H1 (cell line): ENCODE measurements around the gene DPH1. TPM values are rescaled to one million over a fixed set of nuclear protein-coding genes. Genes with fewer than 3 reads are reported as not detected.

Experiments
- CHD1 ChIP-seq: IDR thresholded peaks from 2 replicates; pipeline ENCODE4 v1.6.1; 2012; ENCODE audit warnings: low read depth, low read length, improper control_type of control experiment
- JUN ChIP-seq: IDR thresholded peaks from 2 replicates; pipeline ENCODE4 v1.6.1; 2011; ENCODE audit warnings: low read depth, mild to moderate bottlenecking, improper control_type of control experiment, low read length
- RAD21 ChIP-seq, 2 experiments: IDR thresholded peaks in 1 of 2; conservative IDR thresholded peaks in 1 of 2; 2 replicates each; pipeline ENCODE4 v1.6.1; 2011; ENCODE audit warnings: low read depth in 2 of 2, low read length in 2 of 2, improper control_type of control experiment in 1 of 2, inconsistent platforms in 1 of 2, mild to moderate bottlenecking in 1 of 2, moderate library complexity in 1 of 2
- RFX5 ChIP-seq: IDR thresholded peaks from 2 replicates; pipeline ENCODE4 v1.6.1; 2011; ENCODE audit warnings: low read depth, low read length, improper control_type of control experiment, borderline replicate concordance
- SUZ12 ChIP-seq: fragments of 200-600 bp; sonication (generic); IDR thresholded peaks from 2 replicates; pipeline ENCODE4 v1.6.1; 2012; ENCODE audit warnings: mild to moderate bottlenecking, inconsistent platforms, low read length, moderate library complexity, mixed read lengths
- TBP ChIP-seq: IDR thresholded peaks from 2 replicates; pipeline ENCODE4 v1.6.1; 2011; ENCODE audit warnings: low read depth, low read length, improper control_type of control experiment
- polyA plus RNA-seq, 7 experiments: library from polyadenylated mRNA; depleted of rRNA in 3 of 7; stranded (reverse) in 5 of 7; unstranded in 2 of 7; fragments of >200 nt in 5 of 7; fragments of 200-250 nt in 2 of 7; gene quantifications; 1 replicate in 5 of 7; 2 replicates in 1 of 7; 4 replicates in 1 of 7; pipeline versions ENCODE4 v1.2.1 to v1.2.3, GENCODE V29; 2011 to 2013; ENCODE audit warnings: missing spikeins in 2 of 7, mixed read lengths in 2 of 7
- total RNA-seq: library from RNA; stranded (reverse); fragmentation: NEBNext Ultra II Directional; extraction: Animal tissue kit (Norgen Biotek cat#: 25700); gene quantifications from 2 replicates; pipeline ENCODE4 v1.2.1, GENCODE V29; 2021

Gene DPH1
- total and polyA plus RNA-seq, 2 of the 8 experiments (the other 6 are each of a cell fraction or from before 2014, with no cell fraction given) = 24.9 to 30.0 TPM

DNA sequence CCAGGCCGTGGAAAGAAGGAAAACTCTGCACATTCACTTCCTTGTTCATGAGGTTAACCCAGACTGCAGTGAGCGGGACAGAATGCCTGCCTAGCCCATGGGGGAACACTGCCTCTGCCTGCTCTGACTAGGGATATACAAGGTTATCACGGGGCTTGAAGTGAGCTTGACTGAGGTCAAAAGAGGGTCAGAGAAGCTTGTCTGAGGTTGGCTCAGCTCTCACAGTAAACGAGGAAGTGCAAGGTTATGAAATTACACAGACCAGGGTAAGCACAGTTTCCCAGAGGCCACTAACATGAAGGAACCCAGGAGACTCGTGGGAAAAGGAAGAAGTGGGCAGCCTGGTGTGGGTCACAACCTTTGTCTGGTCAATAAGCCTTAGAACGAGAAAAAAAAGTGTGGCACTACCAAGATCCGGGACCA lies 53.7 kb downstream of the DPH1 start (continued):
- TF ChIP-seq RAD21 (IDR thresholded peaks at IDR 0.05 in 1 of 2, conservative IDR thresholded peaks at IDR 0.05 in 1 of 2; ENCODE audit: low read depth in 2 of 2, low read length in 2 of 2) (no peak), CHD1 (no peak), TBP (no peak), SUZ12 (no peak), RFX5 (no peak), JUN (no peak)
